K562 treated with DMSO at 1 percent for 12 hours (cell line): ENCODE measurements around the gene ACRBP. TPM values are rescaled to one million over a fixed set of nuclear protein-coding genes. Genes with fewer than 3 reads are reported as not detected.

Source experiments
- total RNA-seq: library from RNA; unstranded; fragments of 300-600 nt; gene quantifications from 2 replicates; pipeline ENCODE4 v1.2.3, GENCODE V29; 2022; ENCODE audit not compliant: insufficient read depth

Gene ACRBP
- total RNA-seq: 4.4 and 7.7 TPM in 2 replicates

GRCh38 chr12:6647083-6647604 lies at the start of gene ACRBP:
Gene ACRBP, minus strand, starts transcription at chr12:6647432. Its CDS starts 66 bp downstream, at chr12:6647366.

GRCh38 chr12:6688999-6689882 lies 42.0 kb upstream of the ACRBP start, which contains the start of gene ZNF384:
Gene ZNF384, minus strand, starts transcription at chr12:6689375. Its CDS starts 9,855 bp downstream, at chr12:6679520.

GRCh38 chr12:6662906-6663742 lies 15.9 kb upstream of the ACRBP start, which contains the start of gene ING4:
Gene ING4, minus strand, starts transcription at chr12:6663119. Its CDS starts 18 bp downstream, at chr12:6663101.

GRCh38 chr12:6635856-6636531 lies 11.2 kb downstream of the ACRBP start, which contains the start of gene LPAR5:
Gene LPAR5, minus strand, starts transcription at chr12:6635959. Its CDS starts 14,711 bp downstream, at chr12:6621248.

Other genes with a start within 250 kb of the ACRBP start
- gene CD27, start 202.5 kb downstream of the ACRBP start, total RNA-seq: not detected in 2 replicates
- 4.0 and 4.1 TPM in 2 replicates for gene TAPBPL, start 195.4 kb downstream of the ACRBP start, total RNA-seq
- gene VAMP1, start 176.8 kb downstream of the ACRBP start, total RNA-seq: 7.3 and 12.2 TPM in 2 replicates
- gene MRPL51, start 154.2 kb downstream of the ACRBP start, total RNA-seq: 103 and 126 TPM in 2 replicates
- gene NCAPD2, start 153.3 kb downstream of the ACRBP start, total RNA-seq: 34.7 and 104 TPM in 2 replicates
- 2,249 and 2,330 TPM in 2 replicates for gene GAPDH, start 112.9 kb downstream of the ACRBP start, total RNA-seq
- 0.77 TPM in 1 of 2 replicates, not detected in the other for gene IFFO1, start 91.4 kb downstream of the ACRBP start, total RNA-seq
- 9.0 and 35.2 TPM in 2 replicates for gene NOP2, start 79.1 kb downstream of the ACRBP start, total RNA-seq
- 176 and 289 TPM in 2 replicates for gene CHD4, start 40.1 kb downstream of the ACRBP start, total RNA-seq
- 4.9 and 11.5 TPM in 2 replicates for gene LPAR5, start 11.5 kb downstream of the ACRBP start, total RNA-seq
- gene ING4, start 15.7 kb upstream of the ACRBP start, total RNA-seq: 22.3 and 34.4 TPM in 2 replicates
- gene ZNF384, start 41.9 kb upstream of the ACRBP start, total RNA-seq: 7.5 and 38.1 TPM in 2 replicates
- not detected in 2 replicates for gene PIANP, start 53.4 kb upstream of the ACRBP start, total RNA-seq
- gene COPS7A, start 76.6 kb upstream of the ACRBP start, total RNA-seq: 21.1 and 32.5 TPM in 2 replicates
- 133 and 149 TPM in 2 replicates for gene MLF2, start 105.7 kb upstream of the ACRBP start, total RNA-seq
- gene PTMS, start 118.9 kb upstream of the ACRBP start, total RNA-seq: 336 and 424 TPM in 2 replicates
- 0.92 and 1.6 TPM in 2 replicates for gene LAG3, start 125.1 kb upstream of the ACRBP start, total RNA-seq
- gene CD4, start 142.1 kb upstream of the ACRBP start, total RNA-seq: 0.70 TPM in 1 of 2 replicates, not detected in the other
- gene GPR162, start 174.4 kb upstream of the ACRBP start, total RNA-seq: 2.0 and 3.7 TPM in 2 replicates
- gene P3H3, start 181.0 kb upstream of the ACRBP start, total RNA-seq: 17.7 and 18.5 TPM in 2 replicates
- gene GNB3, start 193.5 kb upstream of the ACRBP start, total RNA-seq: 3.0 and 3.1 TPM in 2 replicates
- 32.5 and 43.7 TPM in 2 replicates for gene CDCA3, start 203.9 kb upstream of the ACRBP start, total RNA-seq
- gene USP5, start 204.7 kb upstream of the ACRBP start, total RNA-seq: 45.6 and 61.5 TPM in 2 replicates
- gene TPI1, start 220.1 kb upstream of the ACRBP start, total RNA-seq: 410 and 515 TPM in 2 replicates
- 5.4 and 6.6 TPM in 2 replicates for gene SPSB2, start 225.9 kb upstream of the ACRBP start, total RNA-seq